Renal cortical epithelial cell (primary cell): ENCODE results near the gene TOM1L2. TPM values are rescaled to one million over a fixed set of nuclear protein-coding genes. Genes with fewer than 3 reads are reported as not detected.
"Not testable (repeated sequence)": the region's sequence is repeated elsewhere in the genome, so short reads cannot be mapped to it uniquely, and the experiment has no call there.

ENCODE experiments used
- DNase-seq: peaks from one replicate; pipeline ENCODE4 v3.0.0-alpha.2; 2011; ENCODE audit warnings: low read depth
- total RNA-seq: library from RNA; depleted of rRNA; stranded (reverse); fragments of >200 nt; gene quantifications from 2 replicates; pipeline ENCODE4 v1.2.3, GENCODE V29; 2014

TOM1L2 gene
- total RNA-seq, 1 donor from 2014 or later, result 58.5 TPM

- DNase-seq, result no peak
Observed at GRCh38 chr17:17943281-17943984, 28.8 kb downstream of the TOM1L2 start.

- DNase-seq, result no peak
Observed at GRCh38 chr17:17942846-17943245, 29.4 kb downstream of the TOM1L2 start.

- no peak for DNase-seq
Observed at GRCh38 chr17:17941015-17941414, 31.2 kb downstream of the TOM1L2 start.

- DNase-seq, result peak; percentile 73
Observed at GRCh38 chr17:17940441-17940911, 31.7 kb downstream of the TOM1L2 start.

- not testable (repeated sequence) for DNase-seq
Observed at GRCh38 chr17:17939941-17940340, 32.3 kb downstream of the TOM1L2 start.

GRCh38 chr17:17938388-17939107, 33.7 kb downstream of the TOM1L2 start:
- DNase-seq, result no peak

- no peak for DNase-seq
Observed at GRCh38 chr17:17937958-17938357, 34.2 kb downstream of the TOM1L2 start.

- DNase-seq, result peak; percentile 55
Observed at GRCh38 chr17:17937201-17937853, 34.9 kb downstream of the TOM1L2 start.

GRCh38 chr17:17935321-17936271, 36.6 kb downstream of the TOM1L2 start:
- DNase-seq, result peak; percentile 90

GRCh38 chr17:17934806-17935205, 37.4 kb downstream of the TOM1L2 start:
- no peak for DNase-seq

GRCh38 chr17:17934214-17934613, 38.0 kb downstream of the TOM1L2 start:
- DNase-seq, result no peak

- DNase-seq, result no peak
Observed at GRCh38 chr17:17933775-17934174, 38.4 kb downstream of the TOM1L2 start.

GRCh38 chr17:17931159-17931558, 41.0 kb downstream of the TOM1L2 start:
- DNase-seq, result no peak

- no peak for DNase-seq
Observed at GRCh38 chr17:17930674-17931073, 41.5 kb downstream of the TOM1L2 start.

- DNase-seq, result peak; percentile 74
Observed at GRCh38 chr17:17929655-17930380, 42.4 kb downstream of the TOM1L2 start.

GRCh38 chr17:17928398-17929287, 43.6 kb downstream of the TOM1L2 start:
- peak; percentile 70 for DNase-seq

- DNase-seq, result no peak
Observed at GRCh38 chr17:17926840-17927449, 45.3 kb downstream of the TOM1L2 start.

GRCh38 chr17:17926036-17926435, 46.2 kb downstream of the TOM1L2 start:
- DNase-seq, result no peak

- DNase-seq, result no peak
Observed at GRCh38 chr17:17924857-17925250, 47.3 kb downstream of the TOM1L2 start.
